DMS 273 (cell line): Measurements from ENCODE around the gene MNT.
A peak's percentile ranks its signal among the peaks of the same experiment; 100 is the strongest.

Experiments used
- DNase-seq: peaks from one replicate; lab custom pipeline; 2025; ENCODE audit not compliant: unreplicated experiment; lab: John Stamatoyannopoulos, UW

MNT gene

DNA sequence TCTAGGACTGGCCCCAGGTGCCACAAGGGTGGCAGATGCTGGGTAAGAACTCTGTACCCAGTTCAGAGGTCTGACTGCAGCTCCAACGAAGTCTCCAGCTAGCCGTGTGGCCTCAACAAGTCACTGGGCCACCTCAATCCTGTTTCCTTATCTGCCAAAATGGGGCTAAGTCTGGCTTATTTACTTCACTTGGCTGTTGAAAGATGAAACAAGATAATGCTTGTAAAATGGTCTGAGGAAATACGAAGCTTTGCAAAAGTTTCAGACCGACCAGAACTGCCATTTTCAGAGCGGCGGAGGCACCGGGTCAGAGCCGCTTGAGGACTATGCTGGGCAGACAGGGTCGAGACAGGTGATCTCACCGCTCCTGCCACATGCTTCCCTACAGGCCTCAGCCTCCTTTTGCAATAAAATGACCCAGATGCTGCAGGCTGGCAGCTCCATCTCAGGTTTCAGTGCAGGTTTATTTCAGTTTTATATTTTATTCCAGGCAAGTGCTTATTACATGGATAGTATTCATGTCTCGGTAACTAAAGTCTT is 17.2 kb downstream of the MNT start:
- DNase-seq, result peak; percentile 72

DNA sequence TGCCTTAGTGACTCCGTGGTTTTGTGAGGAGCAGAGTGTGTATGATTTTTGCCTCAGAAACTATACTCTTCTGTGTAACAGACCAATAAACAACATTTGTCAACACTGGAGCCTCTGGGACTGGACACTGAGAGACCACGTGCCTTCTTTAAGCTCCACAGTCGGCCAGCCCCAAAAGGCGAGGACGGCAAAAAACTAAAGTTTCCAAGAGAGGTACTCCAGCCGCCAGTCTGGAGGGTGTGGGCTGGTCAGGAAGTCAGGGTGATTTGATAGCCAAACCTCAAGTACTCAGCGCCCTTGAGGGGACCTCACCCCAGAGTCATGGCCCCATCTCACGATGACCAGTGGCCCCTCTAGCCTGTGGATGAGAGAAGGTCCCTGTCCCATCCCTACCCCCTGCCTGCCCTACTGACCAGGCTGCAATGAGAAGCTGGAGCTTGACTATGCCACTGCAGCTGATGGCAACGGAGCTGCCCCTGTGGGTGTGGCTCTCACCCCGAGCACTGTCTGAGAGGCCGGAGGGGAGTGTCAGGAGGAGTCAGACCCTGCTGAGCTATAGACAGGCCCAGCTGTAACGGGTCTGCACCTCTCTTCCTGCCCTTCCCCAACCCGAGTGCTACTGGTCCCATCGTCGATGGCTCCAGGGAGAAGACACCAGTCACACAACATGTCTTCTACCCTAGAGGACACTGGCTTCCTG is 19.8 kb downstream of the MNT start:
- DNase-seq, result no peak

DNA sequence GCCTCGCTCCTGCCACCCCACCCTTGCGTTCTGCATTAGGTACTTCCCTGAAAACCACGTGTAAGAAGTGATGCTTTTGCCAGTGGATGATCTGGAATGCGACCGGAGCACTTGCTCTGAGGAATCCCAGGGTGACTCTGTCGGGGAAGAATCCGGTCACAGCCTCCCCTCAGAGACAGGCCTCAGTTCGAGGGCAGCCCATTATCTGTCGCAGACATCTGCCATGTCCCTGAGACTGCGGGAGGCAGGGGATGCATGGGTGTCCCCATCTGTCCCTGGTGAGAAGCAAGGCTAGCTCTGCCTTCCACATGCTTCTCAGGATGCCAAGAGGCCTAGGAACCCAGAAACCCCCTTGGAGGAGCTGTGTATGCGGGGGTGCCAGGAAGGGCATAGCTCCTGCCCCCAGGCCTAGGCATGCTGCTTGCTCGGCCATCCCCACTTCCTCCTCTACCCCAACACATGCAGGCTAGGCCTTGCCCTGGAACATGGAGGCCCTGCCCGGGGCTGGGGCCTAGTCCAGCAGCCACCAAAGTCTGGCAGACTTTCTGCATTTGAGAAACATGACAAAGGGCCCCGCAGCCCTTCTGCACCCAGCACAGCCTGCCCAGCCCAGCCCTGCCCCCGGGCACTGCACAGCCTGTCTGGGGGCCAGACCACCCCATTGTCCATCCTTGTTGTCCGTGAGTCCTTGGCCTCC is 20.5 kb downstream of the MNT start:
- DNase-seq, result no peak

DNA sequence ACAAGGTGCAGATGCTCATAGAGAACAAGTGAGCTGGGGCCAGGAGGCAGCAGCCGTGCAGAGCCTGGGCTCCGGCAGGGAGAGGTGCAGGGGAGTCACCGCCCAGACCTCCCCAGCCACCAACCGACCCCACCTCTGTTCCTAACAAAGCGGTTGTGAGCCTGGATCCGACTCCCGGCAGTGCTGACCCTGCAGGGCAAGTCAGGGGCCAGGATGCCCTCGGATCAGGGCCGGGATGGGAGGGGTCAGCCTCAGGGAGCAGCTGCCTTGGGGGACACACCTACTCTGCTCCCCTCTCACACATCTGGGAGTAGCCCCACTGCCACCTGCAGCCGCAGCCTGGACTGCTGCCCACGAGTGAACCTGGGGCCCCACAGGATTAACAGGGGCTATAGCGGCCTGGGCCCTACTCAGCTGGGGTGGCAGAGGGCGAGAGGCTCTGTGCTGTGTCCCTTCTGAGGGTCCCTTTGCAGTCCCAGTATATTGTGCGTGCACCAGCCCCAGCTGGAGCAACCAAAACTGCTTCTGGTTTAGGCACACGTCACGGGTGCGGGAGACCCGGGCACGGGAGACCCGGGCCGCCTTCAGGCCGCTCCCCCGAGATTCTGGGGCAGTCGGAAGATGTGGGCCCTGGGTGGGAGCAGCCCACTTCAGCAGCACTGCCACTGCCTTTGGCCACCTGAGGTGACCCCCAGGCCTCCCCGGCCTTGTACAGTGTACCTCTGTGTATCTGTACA is 21.2 kb downstream of the MNT start:
- DNase-seq, result no peak

DNA sequence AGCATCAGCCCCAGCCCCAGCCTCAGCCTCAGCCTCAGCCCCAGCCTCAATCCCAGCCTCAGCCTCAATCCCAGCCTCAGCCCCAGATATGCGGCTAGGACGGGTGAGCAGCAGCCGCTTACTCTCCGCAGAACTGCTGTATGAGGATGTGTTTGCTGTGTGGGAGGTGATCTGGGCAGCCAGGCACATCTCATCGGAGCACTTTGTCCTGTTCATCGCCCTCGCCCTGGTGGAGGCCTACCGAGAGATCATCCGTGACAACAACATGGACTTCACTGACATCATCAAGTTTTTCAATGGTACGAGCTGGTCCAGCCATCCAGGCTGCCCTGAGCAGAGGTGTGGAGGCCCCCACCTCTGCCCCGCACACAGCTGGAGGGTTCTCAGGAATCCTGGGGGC is 22.0 kb downstream of the MNT start:
- no peak for DNase-seq

DNA sequence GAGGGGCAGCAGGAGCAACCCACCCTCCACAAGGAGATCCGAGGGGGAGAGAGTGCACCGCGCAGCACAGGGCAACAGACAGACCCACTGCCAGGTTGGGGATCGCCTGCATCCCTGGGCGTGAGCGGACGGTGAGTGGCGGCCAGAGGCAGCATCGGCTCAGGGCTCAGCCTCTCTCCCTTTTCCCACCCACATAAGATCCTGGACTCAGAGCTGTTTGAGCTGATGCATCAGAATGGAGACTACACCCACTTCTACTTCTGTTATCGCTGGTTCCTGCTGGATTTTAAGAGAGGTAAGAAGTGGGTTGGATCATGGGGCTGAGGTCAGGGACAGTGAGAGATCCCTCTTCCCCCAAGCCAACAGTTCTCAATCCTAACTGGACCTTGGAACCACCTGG is 23.2 kb downstream of the MNT start:
- DNase-seq, result no peak

DNA sequence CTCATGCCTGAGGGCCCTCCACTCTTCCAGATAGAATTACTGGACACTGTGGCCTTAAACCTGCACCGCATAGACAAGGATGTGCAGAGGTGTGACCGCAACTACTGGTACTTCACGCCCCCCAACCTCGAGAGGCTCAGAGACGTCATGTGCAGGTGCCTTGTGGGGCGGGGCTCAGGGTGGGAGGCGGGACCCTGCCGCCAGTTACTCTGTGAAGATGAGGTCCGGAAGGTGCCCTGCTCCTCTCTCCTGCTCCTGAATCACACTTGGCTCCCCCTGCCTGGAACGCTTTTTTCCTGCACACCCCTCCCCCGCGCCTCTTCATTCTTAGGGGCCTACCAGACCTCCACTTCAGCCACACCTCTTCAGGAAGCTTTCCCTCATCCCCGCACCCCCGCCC is 24.8 kb downstream of the MNT start:
- no peak for DNase-seq

DNA sequence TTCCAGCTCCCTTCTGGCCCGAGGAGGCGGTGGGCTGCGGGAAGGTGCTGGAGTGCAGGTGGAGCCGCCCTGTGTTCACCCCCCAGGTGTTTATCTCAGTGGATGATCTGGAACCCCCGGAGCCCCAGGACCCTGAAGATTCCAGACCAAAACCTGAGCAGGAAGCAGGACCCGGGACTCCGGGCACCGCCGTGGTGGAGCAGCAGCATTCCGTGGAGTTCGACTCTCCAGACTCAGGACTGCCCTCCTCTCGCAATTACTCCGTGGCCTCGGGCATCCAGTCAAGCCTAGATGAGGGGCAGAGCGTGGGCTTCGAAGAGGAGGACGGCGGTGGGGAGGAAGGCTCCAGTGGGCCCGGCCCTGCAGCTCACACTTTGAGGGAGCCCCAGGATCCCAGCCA is 25.5 kb downstream of the MNT start:
- no peak for DNase-seq

DNA sequence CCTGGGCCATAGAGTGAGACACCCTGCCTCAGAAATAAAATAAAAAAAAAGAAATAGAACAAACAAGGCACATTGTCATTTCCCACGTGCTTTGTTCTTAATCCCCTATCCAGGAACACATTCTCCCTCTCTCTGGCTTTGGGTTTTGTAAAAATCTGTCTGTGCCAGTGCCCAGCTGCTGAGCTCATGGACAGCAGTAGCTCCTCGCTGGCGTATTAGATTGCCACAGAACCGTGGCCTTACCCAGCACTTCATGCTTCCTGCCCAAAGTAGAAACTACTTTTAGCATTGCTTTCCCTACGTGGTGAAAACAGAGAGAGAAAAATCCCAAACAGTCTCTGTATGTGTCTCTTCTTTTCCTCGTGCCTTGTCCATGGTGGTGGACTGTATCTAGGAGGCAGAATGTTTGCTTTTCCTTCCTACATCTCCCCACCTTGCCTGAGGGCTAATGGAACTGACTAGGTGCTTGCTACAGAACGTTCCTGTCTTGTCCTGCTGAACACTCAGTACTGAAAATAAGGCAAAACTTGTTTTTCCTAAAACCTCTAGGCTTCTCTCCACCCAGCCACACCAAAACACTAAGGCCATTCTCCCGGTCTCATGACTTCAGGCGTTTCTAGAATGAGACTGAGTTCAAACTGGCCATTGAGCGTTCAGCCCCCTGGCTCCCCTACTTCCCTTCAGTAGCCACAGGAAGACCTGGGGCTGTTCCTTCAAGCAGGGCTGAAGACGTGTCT is 26.1 kb downstream of the MNT start:
- DNase-seq, result no peak

DNA sequence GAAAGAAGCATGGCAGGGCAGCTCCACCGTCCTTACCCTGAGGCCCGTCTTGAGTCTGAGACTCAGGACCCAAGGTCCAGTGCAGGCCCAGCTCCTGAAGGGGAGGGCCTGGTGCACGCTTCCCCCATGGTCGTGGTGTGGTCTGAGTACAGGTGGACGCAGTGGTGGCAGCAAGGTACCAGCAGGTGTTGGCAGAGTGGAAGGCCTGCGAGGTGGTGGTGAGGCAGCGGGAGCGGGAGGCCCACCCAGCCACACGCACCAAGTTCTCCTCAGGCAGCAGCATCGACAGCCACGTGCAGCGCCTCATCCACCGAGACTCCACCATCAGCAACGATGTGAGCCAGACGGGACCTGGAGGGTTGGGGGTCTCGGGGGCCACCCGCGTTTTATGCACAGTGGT is 27.7 kb downstream of the MNT start:
- no peak for DNase-seq

DNA sequence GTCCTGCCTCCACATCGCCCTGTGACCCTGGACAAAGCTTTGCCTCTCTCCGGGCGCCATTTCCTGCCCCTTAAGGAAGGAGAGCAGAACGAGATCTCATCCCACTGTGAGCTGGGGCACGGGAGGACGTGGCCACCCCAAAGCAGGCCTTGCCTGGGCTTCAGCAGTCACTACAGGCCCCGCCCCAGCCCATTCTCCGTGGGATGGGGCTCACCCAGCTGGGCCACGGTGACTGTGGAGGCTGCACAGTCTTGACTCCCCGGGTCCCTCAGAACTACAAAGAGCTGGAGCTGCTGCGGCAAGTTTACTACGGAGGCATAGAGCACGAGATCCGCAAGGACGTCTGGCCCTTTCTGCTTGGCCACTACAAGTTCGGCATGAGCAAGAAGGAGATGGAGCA is 28.2 kb downstream of the MNT start:
- DNase-seq, result no peak

DNA sequence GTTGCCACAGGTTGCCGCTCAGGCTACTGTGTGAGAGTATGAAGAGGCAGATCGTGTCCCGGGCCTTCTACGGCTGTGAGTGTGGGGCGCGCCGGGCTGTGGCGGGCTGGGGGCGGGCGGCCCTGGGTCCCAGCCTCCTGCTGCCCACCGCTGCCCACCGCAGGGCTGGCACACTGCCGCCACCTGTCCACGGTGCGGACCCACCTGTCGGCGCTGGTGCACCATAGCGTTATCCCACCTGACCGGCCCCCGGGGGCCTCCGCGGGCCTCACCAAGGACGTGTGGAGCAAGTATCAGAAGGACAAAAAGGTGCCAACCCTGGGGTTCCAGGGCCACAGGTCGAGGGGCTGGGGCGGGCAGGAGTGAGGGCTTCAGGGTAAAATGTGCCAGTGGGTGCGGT is 28.7 kb downstream of the MNT start:
- no peak for DNase-seq

DNA sequence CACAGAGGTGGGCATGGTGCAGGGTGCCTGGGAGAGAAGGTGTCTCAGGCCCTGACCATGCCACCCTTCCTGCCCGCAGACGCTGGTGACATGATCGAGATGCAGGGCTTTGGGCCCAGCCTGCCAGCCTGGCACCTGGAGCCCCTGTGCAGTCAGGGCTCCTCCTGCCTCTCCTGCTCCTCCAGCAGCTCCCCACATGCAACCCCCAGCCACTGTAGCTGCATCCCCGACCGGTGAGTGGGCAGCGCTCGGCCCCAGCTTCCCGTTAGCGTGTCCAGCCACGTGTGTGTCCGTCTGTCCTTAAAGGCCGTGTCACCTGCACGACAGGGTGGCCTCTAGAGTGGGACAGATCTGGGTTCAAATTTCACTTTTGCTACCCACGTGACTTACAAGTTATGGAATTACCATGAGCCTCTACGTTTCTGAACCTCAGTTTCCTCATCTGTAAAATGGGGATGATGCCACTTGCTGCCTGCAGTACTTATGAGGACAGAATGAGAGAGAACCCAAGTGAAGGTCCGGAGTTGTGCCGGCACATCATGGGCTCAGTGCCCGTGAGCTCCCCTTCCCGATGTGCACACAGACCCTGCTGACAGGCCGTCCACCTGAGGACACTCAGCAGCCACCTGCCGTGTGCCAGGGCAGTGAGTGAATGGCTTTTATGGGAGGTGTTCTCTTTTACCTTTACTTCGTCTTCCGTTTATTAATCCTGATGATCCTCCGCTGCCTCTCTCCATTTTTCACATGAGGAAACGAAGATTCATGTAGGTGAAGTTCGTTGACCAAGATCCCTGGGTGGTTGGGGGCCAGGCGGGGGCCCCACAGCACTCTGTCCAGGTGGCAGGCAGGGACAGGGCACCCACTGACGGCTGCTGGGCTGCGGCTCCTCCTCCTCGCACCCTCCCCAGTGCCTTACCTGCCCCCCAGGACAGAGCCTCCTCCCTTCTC is 29.4 kb downstream of the MNT start:
- DNase-seq, result no peak

DNA sequence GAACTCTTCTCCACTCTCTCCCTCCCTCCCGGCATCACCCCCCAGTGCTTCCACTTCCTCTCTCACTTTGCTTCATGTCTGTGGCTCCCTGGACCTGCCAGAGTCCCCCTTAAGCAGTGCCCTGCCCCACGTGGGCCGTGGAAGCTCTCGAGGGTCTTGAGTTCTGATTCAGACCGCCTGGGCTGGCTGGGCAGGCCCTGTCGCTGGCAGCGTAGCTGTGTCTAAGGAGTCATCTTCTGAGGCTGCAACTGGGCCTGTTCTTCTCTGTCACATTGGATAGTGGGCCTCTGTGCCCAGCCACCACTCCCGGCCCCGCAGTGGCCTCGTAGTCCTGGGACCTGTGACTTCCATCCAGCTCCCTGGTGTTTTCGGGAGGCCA is 30.7 kb downstream of the MNT start:
- DNase-seq, result no peak

DNA sequence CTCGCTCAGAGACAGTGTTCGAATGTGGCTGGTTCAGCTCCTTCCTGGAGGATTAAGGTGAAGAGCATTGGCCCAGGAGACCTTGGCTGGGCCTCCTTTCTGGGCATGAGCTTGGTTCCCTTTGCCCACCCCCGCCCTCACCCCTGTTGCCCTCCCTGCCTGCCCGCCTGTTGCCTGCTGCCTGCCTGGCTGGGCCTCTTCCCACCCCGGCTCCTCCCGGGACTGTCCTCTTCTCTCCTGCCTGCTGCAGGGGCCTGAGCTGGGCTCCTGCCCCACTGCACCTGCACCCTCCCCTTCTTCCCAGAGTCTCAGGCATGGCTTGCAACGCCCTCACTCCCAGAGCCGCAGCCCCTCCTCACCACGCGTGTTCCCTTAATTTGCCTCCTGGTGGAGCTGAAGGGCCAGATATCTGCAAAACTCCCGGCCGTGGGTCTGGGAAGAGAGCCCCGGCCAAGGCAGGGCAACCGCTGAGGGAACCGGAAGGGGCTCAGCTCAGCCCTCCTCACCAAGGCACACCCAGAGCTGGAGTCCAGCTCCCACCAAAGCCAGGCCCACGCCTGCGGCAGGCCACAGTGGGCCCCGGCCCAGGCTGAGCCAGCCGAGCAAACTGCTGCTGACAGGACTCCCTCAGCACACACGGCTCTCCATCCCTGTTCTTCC is 31.2 kb downstream of the MNT start:
- peak; percentile 65 for DNase-seq

DNA sequence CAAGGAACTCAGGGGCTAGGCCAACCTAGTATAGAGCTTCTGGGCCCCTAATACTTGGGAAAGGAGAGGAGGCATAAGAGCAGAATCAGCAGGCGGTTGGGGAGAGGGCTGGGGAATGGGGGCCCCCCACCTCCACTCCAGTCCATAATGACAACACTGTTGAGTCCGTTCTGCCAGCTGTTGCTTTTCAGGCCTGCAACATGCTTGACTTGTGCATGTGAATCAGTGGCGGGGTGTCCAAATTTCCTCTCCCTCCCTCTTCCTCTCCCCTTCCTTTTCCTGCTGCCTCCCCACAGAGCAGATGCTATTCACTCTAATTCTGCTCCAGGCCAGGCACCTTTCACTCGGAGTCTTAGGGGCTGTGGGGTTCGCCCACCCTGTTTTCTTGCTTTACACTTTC is 31.8 kb downstream of the MNT start:
- DNase-seq, result peak; percentile 73

DNA sequence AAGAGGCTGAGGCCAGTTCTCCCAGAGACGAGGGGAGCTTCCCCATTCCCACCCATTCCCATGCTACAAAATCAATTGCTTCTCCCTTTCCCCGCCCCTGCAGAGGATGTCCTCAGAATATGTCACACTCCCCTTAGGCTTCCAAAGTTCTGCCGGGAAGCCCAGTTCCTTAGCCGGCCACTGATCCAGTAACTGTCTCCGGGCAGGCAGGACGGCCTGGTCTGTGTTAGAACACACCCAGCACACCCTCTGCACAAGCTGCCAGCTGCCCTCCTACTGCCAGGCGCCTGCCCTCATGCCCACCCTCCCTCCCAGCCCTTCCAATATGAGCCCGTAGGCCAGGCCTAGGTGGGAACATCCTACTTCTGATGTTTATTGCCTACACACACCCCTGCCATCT is 32.5 kb downstream of the MNT start:
- DNase-seq, result peak; percentile 88

DNA sequence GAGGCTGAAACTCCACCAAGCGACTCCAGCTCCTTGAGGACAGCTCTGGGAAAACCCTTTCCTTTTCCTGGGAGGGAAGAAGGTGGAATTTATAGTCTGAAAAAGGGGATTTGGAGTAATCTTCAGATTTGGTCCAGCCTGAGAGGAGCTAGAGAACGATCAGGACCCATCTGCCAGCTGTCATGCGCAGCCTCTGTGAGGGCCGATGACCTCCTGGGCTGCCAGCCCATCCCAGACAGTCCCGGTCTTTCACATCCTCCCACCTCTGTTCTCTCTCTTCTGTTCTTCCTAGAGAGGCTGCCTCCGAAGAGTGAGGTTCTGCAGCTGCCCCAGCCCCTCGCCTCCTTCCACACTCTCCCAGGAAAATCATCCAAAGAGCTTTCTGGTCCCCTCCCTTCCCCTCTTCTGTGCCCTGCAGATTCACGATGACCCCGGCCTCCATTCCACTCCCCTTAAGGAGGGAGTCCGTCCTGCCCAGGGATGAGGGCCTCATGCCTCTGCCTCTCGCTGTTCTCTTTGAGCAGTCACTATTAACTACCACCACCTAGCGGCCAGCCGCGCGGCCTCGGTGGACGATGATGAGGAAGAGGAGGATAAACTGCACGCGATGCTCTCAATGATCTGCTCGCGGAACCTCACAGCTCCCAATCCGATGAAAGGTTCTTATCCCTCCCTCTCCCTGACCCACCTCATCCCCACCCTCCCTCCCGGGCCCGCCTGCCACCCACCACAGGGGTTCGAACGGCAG is 33.9 kb downstream of the MNT start:
- no peak for DNase-seq

DNA sequence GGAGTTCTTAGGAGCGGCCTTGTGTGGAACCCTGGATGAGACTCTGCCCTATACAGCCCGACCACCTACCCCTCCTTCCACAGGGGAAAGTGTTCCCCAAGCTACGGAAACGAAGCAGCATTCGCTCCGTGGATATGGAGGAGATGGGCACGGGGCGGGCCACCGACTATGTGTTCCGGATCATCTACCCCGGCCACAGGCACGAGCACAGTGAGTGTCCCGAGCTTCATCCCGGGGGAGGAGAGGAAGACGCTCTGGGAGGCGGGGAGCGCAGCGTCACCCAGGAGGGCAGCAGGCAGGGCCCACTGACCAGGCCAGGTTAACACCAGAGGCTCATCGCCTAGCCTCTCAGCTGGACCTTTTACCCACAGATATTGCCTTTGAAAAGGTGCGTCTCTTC is 35.7 kb downstream of the MNT start:
- DNase-seq, result no peak
